Activated T-helper 2 cell treated with anti-CD3 and anti-CD28 coated beads, Interferon-gamma antibody, Interleukin-2, Interleukin-4, amounts not matched to agents 10 μg/mL and 5 μg/mL and 100 μg/mL, durations not matched to agents 14 hours and 24 hours and 36 hours (primary cell): ENCODE results near the gene SLC36A4. TPM values are rescaled to one million over a fixed set of nuclear protein-coding genes. Genes with fewer than 3 reads are reported as not detected.

ENCODE experiments used
- DNase-seq: peaks from one replicate; pipeline ENCODE4 v3.0.0; 2021; ENCODE audit warnings: low spot score
- H3K27ac Mint-ChIP-seq: one replicate; pipeline ENCODE4 v1.8.0; 2021; ENCODE audit warnings: mixed read lengths
- H3K27me3 Mint-ChIP-seq: one replicate; pipeline ENCODE4 v1.8.0; 2021; ENCODE audit warnings: low read depth, mixed read lengths
- H3K36me3 Mint-ChIP-seq: one replicate; pipeline ENCODE4 v1.8.0; 2021; ENCODE audit warnings: low read depth, mixed read lengths
- H3K4me1 Mint-ChIP-seq: one replicate; pipeline ENCODE4 v1.8.0; 2021; ENCODE audit warnings: low read depth, mixed read lengths
- H3K4me3 Mint-ChIP-seq: one replicate; pipeline ENCODE4 v1.8.0; 2021; ENCODE audit warnings: low read depth, mild to moderate bottlenecking, moderate library complexity, mixed read lengths
- H3K9me3 Mint-ChIP-seq: one replicate; pipeline ENCODE4 v1.8.0; 2021; ENCODE audit warnings: mixed read lengths
- intact Hi-C: fragments of 100-400 bp; cut with micrococcal nuclease; formaldehyde crosslinking; loops from one replicate; pipeline ENCODE4 v1.15.1; 2023
- total RNA-seq: library from RNA; stranded (reverse); gene quantifications from 2 replicates; pipeline ENCODE4 v1.2.3, GENCODE V29; 2022

Gene SLC36A4
- total RNA-seq, 1 donor from 2014 or later, result 18.9 TPM

DNA sequence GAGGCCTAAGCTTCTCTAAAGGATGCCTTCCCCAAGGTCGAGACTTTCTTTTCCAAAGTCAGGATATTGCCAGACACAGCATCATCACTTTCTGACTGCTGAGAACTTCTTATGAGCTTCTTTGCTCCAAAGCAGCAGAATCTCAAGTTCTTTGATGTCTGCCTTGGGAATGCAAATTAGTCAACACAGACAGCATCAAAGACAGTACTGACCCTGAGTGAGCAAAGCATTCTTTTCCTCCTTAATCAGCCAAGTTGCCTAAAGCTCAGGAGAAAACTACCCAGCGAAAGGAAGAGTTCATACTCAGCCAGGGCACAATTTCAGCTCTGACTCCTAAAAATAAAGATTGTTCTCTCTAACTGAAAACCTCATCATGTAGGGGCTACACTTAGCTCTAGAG lies 98.0 kb downstream of the SLC36A4 start:
- H3K36me3 Mint-ChIP-seq, result no peaks in the 10 kb centered on the region
- no peak overlapping the region for H3K27ac Mint-ChIP-seq
- peaks cover 8% of the 10 kb centered on the region for H3K9me3 Mint-ChIP-seq
- DNase-seq, result no peak
- no peak overlapping the region for H3K4me3 Mint-ChIP-seq
- intact Hi-C loops, result no loop called here
- H3K4me1 Mint-ChIP-seq, result peaks cover 2% of the 10 kb centered on the region
- peaks cover 6% of the 10 kb centered on the region for H3K27me3 Mint-ChIP-seq

Other genes starting within 250 kb of the SLC36A4 start
- not detected in 2 replicates for gene MTNR1B, start 228.3 kb downstream of the SLC36A4 start, total RNA-seq
- gene DEUP1, start 132.8 kb upstream of the SLC36A4 start, total RNA-seq, result not detected in 2 replicates